Cardiac septum (tissue), 1 donor: ENCODE results near the gene PHC3. TPM values are rescaled to one million over a fixed set of nuclear protein-coding genes. Genes with fewer than 3 reads are reported as not detected.
"Not testable (repeated sequence)": the region's sequence is repeated elsewhere in the genome, so short reads cannot be mapped to it uniquely, and the experiment has no call there.

Experiments
- DNase-seq: peaks from one replicate; pipeline ENCODE4 v3.0.0-alpha.2; 2020; ENCODE audit warnings: low spot score
- intact Hi-C: fragments of 100-400 bp; cut with DNase I; formaldehyde crosslinking; loops from one replicate; pipeline ENCODE4 v1.14.0; 2022
- total RNA-seq: library from RNA; stranded (reverse); fragmentation: NEBNext Ultra II Directional; extraction: Animal tissue kit (Norgen Biotek cat#: 25700); gene quantifications from one replicate; pipeline ENCODE4 v1.2.1, GENCODE V29; 2021
- donor health status: DM: no; HTN: no; CAD: no.

Gene PHC3
- total RNA-seq, 1 donor from 2014 or later: 57.0 TPM

DNA sequence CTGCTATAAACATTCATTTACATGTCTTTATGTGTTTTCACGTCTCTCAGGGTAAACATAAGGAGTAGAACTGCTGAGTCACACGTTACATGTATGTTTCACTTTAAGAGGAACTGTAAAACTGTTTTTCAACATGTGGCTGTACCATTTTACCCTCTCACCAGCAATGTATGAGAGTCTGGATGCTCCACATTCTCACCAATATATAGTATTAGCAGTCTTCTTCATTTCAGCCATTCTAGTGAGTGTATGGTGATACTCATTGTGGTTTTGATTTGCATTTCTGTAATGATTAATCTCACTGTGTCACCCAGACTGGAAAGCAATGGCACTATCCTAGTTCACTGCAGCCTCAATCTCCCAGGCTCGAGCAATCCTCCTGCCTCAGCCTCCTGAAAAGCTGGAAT, 37.1 kb downstream of the PHC3 start:
- intact Hi-C loops: no loop called here
- no peak for DNase-seq

DNA sequence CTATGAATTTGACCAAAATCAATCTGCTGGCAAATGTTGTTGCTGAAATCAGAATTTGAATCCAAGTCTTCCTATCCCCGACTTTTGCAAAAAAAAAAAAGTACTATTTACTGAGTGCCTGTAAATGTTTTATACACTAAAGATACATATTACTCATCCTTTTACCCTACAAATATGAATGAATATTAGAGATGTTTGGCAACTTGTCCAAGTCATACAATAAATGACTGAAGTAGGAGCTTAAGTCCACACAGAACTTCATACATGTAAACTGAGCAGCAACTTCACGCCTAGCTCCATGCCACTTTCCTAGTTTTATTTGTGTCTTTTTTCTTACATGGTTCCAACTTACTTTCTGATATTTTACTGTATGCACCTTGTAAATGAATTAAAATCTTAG, 39.2 kb downstream of the PHC3 start:
- intact Hi-C loops: no loop called here
- no peak for DNase-seq

DNA sequence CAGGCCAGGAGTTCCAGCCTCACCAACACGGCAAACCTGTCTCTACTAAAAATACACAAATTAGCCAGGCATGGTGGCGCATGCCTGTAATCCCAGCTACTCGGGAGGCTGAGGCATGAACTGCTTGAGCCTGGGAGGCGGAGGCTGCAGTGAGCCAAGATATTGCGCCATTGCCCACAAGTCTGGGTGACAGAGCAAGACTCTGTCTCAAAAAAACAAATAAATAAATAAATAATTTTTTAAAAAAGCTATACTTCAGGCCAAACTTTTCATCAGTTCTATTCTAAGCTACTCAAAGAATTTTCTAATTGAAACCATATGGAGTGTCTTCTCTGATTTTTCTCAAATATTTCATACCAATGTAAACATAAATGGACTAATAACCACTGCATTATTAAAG, 43.5 kb downstream of the PHC3 start:
- DNase-seq: no peak
- intact Hi-C loops: no loop called here

DNA sequence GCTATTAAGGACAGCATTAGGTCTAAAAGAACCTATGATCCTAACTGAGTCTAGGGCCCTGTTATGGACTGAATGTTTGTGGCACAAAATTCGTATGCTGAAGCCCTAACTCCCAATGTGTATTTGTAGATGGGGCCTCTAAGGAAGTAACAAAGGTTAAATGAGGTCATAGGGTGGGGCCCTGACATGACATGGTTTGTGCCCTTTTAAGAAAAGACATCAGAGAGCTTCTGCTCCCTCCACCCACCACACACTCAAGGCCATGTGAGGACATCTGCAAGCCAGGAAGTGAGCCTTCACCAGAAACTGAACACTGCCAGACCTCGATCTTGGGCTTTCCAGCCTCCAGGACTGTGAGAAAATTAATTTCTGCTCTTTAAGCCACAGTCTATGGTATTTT, 49.2 kb downstream of the PHC3 start:
- DNase-seq: no peak
- intact Hi-C loops: no loop called here

DNA sequence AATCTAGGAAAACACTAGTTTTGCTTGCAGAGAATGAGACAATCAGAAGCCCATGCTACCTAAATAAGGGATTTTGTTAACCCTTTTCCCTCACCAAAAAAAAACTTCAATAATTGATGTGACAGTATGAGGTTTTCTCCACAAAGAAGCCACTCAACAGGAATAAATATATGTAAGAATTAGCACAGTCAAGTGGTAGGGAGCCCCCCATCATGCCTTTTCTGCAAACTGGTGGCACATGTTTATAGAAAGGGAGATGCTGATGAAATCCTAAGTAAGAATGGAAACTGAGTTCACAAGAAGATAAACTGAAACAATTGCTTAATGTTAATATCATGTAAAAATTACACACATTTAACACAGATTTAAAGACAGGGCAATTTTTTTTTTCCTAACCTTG, 51.0 kb downstream of the PHC3 start:
- intact Hi-C loops: no loop called here
- no peak for DNase-seq

DNA sequence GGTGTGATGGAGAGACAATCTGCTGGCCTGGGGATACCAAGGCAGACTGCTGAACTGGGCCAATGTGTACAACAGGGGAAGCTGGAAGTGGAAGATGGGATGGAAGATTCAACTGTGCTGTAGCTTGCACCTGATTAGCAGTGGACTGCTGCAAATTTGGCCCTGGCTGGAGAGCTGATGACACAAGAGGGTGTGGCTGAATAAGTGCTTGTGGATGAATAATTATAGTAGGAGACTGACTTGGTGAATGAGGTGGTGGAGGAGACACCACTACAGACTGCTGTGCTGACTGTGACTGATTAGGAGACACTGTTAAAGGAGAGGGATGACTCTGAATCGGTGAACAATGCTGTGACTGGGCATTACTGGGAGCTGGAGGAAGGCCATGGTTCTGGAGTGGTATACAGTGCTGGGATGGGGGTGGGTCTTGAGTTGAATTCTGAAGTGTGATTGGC, 52.5 kb downstream of the PHC3 start:
- intact Hi-C loops: no loop called here
- DNase-seq: no peak

DNA sequence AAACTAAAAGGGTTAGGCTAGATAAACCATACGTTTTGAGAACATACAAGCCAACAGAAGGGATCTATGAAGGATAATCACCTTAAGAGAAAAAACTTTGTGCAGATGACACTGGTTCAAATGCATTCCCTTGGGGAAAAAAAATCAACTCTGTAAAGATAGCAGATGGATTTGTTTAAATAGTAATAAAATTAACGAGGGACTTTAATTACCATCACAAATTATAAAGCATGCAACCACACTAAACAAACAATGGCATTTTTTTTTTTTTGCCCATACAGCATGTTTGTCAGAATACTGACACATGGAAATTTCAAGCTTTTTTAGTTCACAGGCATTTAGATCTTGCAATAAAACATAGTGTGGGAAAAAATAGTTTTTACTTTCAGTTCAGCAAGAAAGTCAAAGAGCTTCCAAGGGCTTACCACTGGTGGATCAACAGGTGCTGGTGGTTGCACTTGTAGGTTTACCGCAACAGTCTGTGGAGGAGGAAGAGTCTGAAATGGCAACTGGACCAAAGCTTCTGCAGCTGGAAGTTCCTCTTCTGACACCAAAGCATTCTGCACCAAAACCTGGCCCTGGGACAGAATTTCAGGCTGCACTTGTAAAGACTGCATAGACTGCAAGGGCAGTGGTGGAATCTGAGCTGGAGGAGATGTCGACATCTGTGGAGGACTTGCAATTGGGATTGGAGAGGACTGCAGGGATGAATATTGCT, 53.1 kb downstream of the PHC3 start:
- intact Hi-C loops: no loop called here
- DNase-seq: no peak

DNA sequence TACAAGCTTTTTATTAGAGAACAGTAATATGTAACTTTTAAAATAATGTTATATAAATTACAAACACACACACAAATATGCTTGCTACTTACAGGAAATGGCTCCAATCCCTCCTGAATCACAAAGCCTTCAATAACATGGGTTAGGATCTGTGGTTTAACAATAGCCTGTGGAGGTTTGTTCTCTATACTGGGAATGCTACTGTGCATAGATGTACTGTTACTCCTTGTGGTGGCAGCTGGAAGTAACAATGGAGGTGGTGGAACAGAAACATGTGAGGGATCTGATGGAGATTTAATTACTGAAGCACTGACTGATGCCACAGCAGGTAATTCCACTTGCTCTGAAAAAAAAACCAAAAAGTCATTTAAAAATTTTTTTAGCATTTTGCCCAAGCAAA, 64.4 kb downstream of the PHC3 start:
- intact Hi-C loops: no loop called here
- DNase-seq: no peak

DNA sequence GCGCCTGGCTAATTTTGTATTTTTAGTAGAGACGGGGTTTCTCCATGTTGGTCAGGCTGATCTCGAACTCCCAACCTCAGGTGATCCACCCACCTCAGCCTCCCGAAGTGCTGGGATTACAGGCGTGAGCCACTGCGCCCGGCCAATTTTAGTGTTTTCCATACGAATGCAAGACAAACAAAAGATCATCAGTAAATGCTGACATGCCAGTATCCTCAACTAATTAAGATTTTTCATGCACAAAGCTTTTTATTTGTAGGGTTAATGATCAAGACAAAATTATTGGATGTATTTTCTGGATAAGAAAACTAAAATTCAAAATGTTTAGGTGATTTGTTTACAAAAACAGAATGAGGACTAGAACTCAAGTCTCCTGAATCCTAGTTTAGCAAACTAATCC, 67.4 kb downstream of the PHC3 start:
- DNase-seq, intact Hi-C loops: not testable (repeated sequence)

DNA sequence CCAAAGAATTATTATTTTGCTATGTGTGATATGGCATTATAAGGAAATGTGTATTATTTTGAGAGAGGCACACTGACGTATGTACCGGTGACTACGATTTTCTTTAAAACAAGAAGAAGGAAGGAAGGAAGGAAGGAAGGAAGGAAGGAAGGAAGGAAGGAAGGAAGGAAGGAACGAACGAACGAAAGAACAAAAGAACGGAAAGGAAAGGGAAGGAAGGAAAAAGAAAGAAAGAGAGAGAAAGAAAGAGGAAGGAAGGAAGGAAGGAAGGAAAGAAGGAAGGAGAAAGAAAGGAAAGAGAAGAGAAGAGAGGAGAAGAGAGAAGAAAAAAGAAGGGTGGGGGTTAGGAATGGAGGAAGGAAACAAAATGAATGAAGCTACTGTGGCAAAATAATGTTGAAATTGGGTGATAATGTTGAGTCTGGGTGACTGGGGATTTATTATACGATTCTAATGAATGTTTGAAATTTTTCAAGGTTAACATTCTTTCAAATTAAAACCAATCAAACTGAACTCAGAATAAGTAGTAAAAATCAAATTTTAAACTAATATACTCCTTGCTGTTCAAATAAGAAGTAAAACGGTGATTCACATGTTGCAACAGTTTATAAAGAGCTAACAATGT, 70.3 kb downstream of the PHC3 start:
- DNase-seq: no peak
- intact Hi-C loops: no loop called here

DNA sequence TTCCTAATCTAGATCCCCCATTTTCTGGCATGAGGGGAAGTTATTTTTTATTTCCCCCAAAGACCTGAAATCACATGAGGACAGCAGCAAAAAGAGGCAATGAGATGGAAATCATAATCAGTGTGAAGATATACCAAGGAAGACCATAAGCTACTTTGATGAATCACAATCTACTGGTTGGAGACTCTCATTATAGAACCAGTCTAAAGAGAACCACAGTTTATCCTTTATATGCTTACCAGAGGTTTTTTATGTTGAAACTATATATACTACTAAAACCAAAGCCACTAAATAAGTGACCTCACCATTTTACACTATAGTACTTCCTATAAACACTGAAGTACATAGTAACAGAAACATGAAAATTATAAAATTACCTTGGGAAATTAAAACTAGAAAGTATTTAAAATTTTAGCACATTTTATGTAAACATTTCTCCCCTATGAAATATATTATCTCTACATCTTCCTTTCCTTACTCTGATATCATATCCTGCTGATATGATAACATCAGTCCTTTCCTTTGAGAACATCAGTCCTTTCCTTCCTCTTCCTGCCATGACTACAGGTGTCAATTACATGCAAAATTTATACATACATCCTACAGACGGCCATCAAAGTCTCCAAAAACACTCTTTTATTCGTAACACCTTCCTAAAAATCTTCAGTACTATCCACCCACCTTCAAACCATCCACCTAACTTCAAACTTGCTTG, 71.8 kb downstream of the PHC3 start:
- intact Hi-C loops: no loop called here
- no peak for DNase-seq

DNA sequence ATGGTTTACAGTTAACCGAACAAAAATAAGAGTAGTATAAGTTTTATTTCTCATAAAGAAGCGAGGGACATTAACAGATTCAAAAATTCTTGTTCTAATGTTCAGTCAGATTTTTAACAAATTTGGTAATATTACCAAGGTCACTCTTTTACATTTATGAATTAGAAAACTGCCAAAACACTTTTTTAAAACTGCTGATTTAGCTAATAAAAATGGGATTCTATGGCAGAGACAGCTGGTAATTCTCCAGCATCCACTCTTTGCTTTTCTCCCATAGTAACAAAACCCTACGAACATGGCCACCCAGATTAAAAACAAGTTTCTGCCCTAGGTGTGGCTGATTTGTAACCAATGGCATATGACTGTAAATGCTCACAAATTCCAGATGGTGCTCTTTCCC, 72.6 kb downstream of the PHC3 start:
- intact Hi-C loops: no loop called here
- no peak for DNase-seq

DNA sequence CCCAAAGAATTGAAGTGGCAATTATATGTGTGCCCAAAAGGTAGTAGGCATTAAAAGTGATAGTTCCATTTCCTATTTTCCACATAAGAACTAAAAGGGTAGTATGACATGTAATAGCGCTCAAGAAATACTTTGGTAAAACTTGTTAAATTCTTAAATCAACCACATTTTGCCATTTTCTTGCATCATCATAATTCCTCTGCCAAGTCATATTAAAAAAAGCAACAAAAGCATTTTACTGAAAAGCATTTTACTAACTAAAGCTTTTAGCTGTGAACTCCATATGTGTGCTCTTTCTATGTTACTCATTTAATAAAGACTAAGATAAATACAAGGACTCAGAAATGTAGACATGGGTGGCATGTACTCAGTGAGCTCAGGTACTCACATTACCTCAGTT, 73.6 kb downstream of the PHC3 start:
- no peak for DNase-seq
- intact Hi-C loops: no loop called here

DNA sequence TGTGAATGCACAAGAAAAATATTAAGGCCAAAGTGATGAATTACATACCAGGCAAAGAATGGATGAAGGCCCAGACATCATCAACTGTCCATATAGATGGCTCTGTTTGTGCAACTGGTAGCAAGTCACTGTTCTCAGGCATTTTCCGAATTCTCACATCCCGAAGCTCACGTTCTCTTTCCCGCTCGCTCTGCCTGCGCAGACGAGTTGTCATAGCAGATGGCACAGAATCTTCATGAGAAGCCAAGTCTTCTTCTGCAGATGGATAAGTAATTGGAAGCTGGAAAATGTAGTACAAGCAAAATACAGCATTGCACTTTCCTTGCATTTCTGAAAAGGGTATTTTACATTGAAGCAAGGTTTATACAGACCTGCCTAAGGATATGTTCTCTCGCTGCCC, 79.1 kb downstream of the PHC3 start:
- DNase-seq: no peak
- intact Hi-C loops: no loop called here

DNA sequence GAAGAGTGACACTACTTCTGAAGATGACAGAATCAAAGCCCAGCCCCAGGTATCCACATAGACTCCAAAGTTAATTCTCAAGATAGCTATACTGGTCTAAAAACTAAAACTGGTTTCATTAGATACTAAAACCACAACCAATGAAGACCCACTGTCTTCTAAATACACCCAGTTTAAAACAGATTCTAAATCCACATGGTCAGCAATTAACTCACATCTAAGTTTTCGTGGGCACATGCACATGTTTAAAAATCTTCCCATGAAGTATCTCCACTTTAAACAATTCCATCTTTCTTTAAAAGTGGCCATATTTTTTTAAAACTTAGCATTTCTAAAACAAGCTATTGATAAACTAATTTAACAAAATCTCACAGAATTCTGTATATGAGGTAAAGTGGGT, 80.6 kb downstream of the PHC3 start:
- intact Hi-C loops: no loop called here
- no peak for DNase-seq

DNA sequence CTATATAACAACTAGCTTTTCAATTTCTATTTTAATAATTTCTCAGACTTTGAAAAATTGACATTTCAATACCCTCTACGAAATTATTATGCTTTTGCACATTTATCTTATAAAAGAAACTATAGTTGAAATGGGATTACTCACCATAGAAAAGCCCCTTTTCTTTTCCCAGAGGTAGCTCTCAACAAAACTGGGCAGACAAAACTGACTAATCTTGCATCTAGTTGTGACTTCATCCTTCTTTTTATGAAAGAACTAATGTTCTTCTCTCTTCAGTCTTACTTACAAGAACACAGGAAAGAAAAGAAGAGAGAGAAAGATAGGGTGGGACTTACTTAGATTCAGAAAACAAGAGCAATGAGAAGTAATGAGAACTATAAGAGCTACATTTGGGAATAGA, 82.8 kb downstream of the PHC3 start:
- no peak for DNase-seq
- intact Hi-C loops: no loop called here

DNA sequence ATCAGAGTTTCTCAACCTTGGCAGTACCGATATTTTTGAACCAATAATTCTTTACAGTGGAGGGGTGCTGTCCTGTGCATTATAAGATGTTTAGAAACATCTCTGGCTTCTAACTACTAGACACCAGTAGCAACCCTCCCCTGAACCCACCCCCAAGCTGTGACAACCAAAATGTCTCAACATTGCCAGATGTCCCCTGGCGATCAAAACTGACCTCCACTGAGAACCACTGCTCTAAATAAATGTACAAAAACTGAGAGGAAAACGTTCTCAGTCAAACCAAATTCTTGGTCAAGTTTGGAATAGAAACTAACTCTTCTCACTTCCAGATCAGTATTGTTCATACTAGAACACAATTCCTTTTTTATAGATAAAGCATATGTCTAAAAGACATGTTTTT, 85.2 kb downstream of the PHC3 start:
- DNase-seq: no peak
- intact Hi-C loops: no loop called here

DNA sequence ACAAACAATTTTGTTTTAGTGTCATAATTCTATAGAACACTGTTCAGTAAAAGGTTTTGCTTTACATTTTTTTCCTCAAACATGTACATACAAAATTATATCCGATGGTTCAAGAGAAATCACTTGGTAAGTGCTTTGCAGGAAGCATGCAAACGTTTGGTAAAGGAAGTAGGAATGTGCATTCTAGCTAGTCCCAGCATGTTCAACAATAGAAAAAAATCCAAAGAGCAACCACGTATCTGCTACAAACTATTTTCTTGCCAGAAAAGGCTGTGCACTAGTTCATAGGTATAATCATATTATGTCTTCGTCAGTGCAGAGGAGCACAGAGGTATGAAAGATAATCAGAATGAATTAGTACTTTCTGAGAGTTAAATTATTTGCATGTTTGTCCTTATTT, 85.8 kb downstream of the PHC3 start:
- intact Hi-C loops: no loop called here
- DNase-seq: no peak

DNA sequence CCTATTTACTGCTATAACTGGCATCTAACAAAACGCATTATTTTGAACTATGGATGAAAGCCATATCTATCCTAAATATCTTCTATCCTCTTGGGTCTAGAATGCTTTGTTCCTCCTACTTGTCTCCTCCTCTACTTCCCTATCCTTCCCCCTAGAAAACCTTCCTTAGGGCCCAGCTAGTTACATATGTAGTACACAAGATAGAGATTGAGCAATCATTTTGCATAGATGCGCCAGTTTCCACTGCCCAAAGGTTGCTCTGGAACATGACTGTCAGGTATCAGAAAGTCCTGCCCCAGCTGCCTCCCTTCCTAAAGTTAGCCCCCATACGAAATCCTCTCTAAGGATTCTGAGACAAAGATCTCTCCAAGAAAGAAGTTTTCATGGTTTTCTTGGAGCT, 88.6 kb downstream of the PHC3 start:
- intact Hi-C loops: no loop called here

DNA sequence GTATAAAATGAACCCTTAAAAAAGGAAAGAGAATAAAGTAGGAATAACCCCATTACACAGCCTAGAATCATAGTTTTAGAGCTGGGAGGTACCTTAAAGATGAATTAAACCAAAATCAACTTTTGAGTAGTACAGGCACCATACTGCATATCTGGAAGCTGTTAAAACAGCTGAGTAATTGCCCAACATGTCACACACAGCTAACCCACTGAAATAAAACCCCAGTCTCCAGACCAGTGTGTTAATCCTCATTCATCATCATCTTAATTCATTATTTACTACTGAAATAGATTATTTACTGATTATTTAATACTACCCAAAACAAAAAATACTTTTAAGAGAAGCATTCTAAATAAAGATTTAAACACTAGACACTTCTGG, 90.9 kb downstream of the PHC3 start:
- no peak for DNase-seq
- intact Hi-C loops: no loop called here

More for the DNA sequence above, 88.6 kb downstream of the PHC3 start:
- DNase-seq: no peak
